HG03060 (cell line): Measurements from ENCODE around the gene SLC31A2.
"Not testable (repeated sequence)": the region's sequence is repeated elsewhere in the genome, so short reads cannot be mapped to it uniquely, and the experiment has no call there.

Experiments
- ATAC-seq: cut with Tn5 transposase; IDR thresholded peaks from one replicate; pipeline ENCODE4 v1.9.1; 2021; ENCODE audit warnings: low read depth, moderate number of reproducible peaks; ENCODE audit not compliant: unreplicated experiment

The SLC31A2 gene

GRCh38 chr9:113150670-113151611 is at the start of gene SLC31A2:
SLC31A2 (plus strand) TSS chr9:113151007; CDS start chr9:113151075, 68 bp downstream.
- ATAC-seq = no peak

GRCh38 chr9:113105345-113105744 is 45.5 kb upstream of the SLC31A2 start:
- not testable (repeated sequence) for ATAC-seq

- ATAC-seq = not testable (repeated sequence)
Observed at GRCh38 chr9:113111065-113111951, 39.5 kb upstream of the SLC31A2 start.

- not testable (repeated sequence) for ATAC-seq
Observed at GRCh38 chr9:113112706-113113510, 37.9 kb upstream of the SLC31A2 start.

- ATAC-seq = not testable (repeated sequence)
Observed at GRCh38 chr9:113118829-113119228, 32.0 kb upstream of the SLC31A2 start.

- no peak for ATAC-seq
Observed at GRCh38 chr9:113125386-113126035, 25.3 kb upstream of the SLC31A2 start.

- ATAC-seq = no peak
Observed at GRCh38 chr9:113129466-113129865, 21.3 kb upstream of the SLC31A2 start.

GRCh38 chr9:113129884-113130283 is 20.9 kb upstream of the SLC31A2 start:
- no peak for ATAC-seq

- no peak for ATAC-seq
Observed at GRCh38 chr9:113131689-113132151, 19.1 kb upstream of the SLC31A2 start.

- no peak for ATAC-seq
Observed at GRCh38 chr9:113137196-113138168, 13.3 kb upstream of the SLC31A2 start.

- ATAC-seq = no peak
Observed at GRCh38 chr9:113138760-113139159, 12.0 kb upstream of the SLC31A2 start.

- ATAC-seq = no peak
Observed at GRCh38 chr9:113139225-113139829, 11.5 kb upstream of the SLC31A2 start.

- no peak for ATAC-seq
Observed at GRCh38 chr9:113139953-113140352, 10.9 kb upstream of the SLC31A2 start.

GRCh38 chr9:113140896-113141295 is 9.9 kb upstream of the SLC31A2 start:
- ATAC-seq = not testable (repeated sequence)

GRCh38 chr9:113143432-113144227 is 7.2 kb upstream of the SLC31A2 start:
- ATAC-seq = no peak

- no peak for ATAC-seq
Observed at GRCh38 chr9:113148372-113148705, 2.5 kb upstream of the SLC31A2 start.

- ATAC-seq = no peak
Observed at GRCh38 chr9:113148781-113149510, 1.9 kb upstream of the SLC31A2 start.
